KMS-11 (cell line): ENCODE results near the gene C10orf95.

Experiments used
- H2AFZ ChIP-seq: fragments of 200-600 bp; sonication (generic); 2 replicates; pipeline ENCODE4 v1.6.1; 2016; ENCODE audit warnings: antibody characterized with exemption, mixed run types, low read depth
- H3K27ac ChIP-seq: fragments of 200-600 bp; sonication (generic); 2 replicates; pipeline ENCODE4 v1.6.1; 2016; ENCODE audit warnings: mild to moderate bottlenecking, mixed run types
- H3K27me3 ChIP-seq: fragments of 200-600 bp; sonication (generic); 2 replicates; pipeline ENCODE4 v1.6.1; 2017; ENCODE audit warnings: mild to moderate bottlenecking, low read depth, mixed run types, moderate library complexity; ENCODE audit not compliant: insufficient read depth
- H3K36me3 ChIP-seq: fragments of 200-600 bp; sonication (generic); 2 replicates; pipeline ENCODE4 v1.6.1; 2017; ENCODE audit warnings: mild to moderate bottlenecking, mixed run types; ENCODE audit not compliant: insufficient read depth
- H3K4me1 ChIP-seq: fragments of 200-600 bp; sonication (generic); 2 replicates; pipeline ENCODE4 v1.6.1; 2016; ENCODE audit warnings: mild to moderate bottlenecking, low read depth, mixed run types; ENCODE audit not compliant: poor library complexity, severe bottlenecking
- H3K4me2 ChIP-seq: fragments of 200-600 bp; sonication (generic); 2 replicates; pipeline ENCODE4 v1.7.0; 2016; ENCODE audit warnings: mild to moderate bottlenecking, mixed run types
- H3K4me3 ChIP-seq: fragments of 200-600 bp; sonication (generic); IDR thresholded peaks from 2 replicates; pipeline ENCODE4 v1.6.1; 2017; ENCODE audit warnings: low read depth, low read length, mixed read lengths; ENCODE audit not compliant: insufficient read depth
- H3K79me2 ChIP-seq: fragments of 200-600 bp; sonication (generic); 2 replicates; pipeline ENCODE4 v1.6.1; 2016; ENCODE audit warnings: low read depth, mixed run types; ENCODE audit not compliant: insufficient read depth
- H3K9ac ChIP-seq: fragments of 200-600 bp; sonication (generic); 2 replicates; pipeline ENCODE4 v1.6.1; 2016; ENCODE audit warnings: mild to moderate bottlenecking, mixed run types
- H4K20me1 ChIP-seq: fragments of 200-600 bp; sonication (generic); 2 replicates; pipeline ENCODE4 v1.6.1; 2016; ENCODE audit warnings: mild to moderate bottlenecking, mixed run types; ENCODE audit not compliant: insufficient read depth
- CTCF ChIP-seq: fragments of 200-600 bp; sonication (generic); conservative IDR thresholded peaks from 2 replicates; pipeline ENCODE4 v1.6.1; 2017; ENCODE audit warnings: low read depth, mild to moderate bottlenecking, antibody characterized with exemption, low read length, moderate library complexity, mixed read lengths

C10orf95 gene

GRCh38 chr10:102412293-102412692, 39.0 kb downstream of the C10orf95 start:
- Histone ChIP-seq H3K79me2 (no peaks in the 10 kb centered on the region), H3K4me2 (no peak overlapping the region), H3K4me1 (peaks cover 7% of the 10 kb centered on the region), H4K20me1 (no peaks in the 10 kb centered on the region), H3K4me3 (no peak overlapping the region), H3K9ac (no peak overlapping the region), H3K36me3 (no peaks in the 10 kb centered on the region), H3K27me3 (peaks cover 73% of the 10 kb centered on the region), H2AFZ (no peak overlapping the region), H3K27ac (no peak overlapping the region)
- no peak for TF ChIP-seq CTCF

- Histone ChIP-seq H3K79me2 (no peaks in the 10 kb centered on the region), H3K9ac (no peak overlapping the region), H3K4me3 (no peak overlapping the region), H3K27me3 (peaks cover 72% of the 10 kb centered on the region), H3K4me1 (peaks cover 7% of the 10 kb centered on the region), H3K4me2 (no peak overlapping the region), H3K36me3 (no peaks in the 10 kb centered on the region), H2AFZ (no peak overlapping the region), H3K27ac (no peak overlapping the region), H4K20me1 (no peaks in the 10 kb centered on the region)
- no peak for TF ChIP-seq CTCF
These were observed 39.7 kb downstream of the C10orf95 start for GRCh38 chr10:102411341-102412255.

- H3K4me1 ChIP-seq: peaks cover 7% of the 10 kb centered on the region
- H3K27me3 ChIP-seq: peaks cover 61% of the 10 kb centered on the region
- H3K36me3 ChIP-seq: no peaks in the 10 kb centered on the region
- no peak overlapping the region for H3K9ac ChIP-seq
- H3K27ac ChIP-seq: no peak overlapping the region
- H3K4me3 ChIP-seq: no peak overlapping the region
- no peak for TF ChIP-seq CTCF
- no peak overlapping the region for H2AFZ ChIP-seq
- no peaks in the 10 kb centered on the region for H4K20me1 ChIP-seq
- H3K4me2 ChIP-seq: no peak overlapping the region
- H3K79me2 ChIP-seq: no peaks in the 10 kb centered on the region
These were observed 40.8 kb downstream of the C10orf95 start for GRCh38 chr10:102410429-102411073.

- Histone ChIP-seq H3K4me2 (no peak overlapping the region), H3K4me1 (peaks cover 7% of the 10 kb centered on the region), H4K20me1 (no peaks in the 10 kb centered on the region), H3K27ac (no peak overlapping the region), H3K27me3 (peaks cover 55% of the 10 kb centered on the region), H2AFZ (no peak overlapping the region), H3K9ac (no peak overlapping the region), H3K36me3 (no peaks in the 10 kb centered on the region), H3K79me2 (no peaks in the 10 kb centered on the region), H3K4me3 (no peak overlapping the region)
- no peak for TF ChIP-seq CTCF
These were observed 41.5 kb downstream of the C10orf95 start for GRCh38 chr10:102409604-102410428.
